ENCODE data around the gene AKNA.

The AKNA gene

GRCh38 chr9:114359801-114360200 lies 28.0 kb downstream of the AKNA start:
- TF ChIP-seq SIN3A (IDR thresholded peaks at IDR 0.05; ENCODE audit: borderline replicate concordance, insufficient read depth, low read length) (no peak), FOXP2 (optimal IDR thresholded peaks at IDR 0.05; ENCODE audit: borderline replicate concordance, extremely low read depth, extremely low read length, insufficient read depth) (no peak), REST (IDR thresholded peaks at IDR 0.05; ENCODE audit: insufficient read depth in 1 of 2, low read depth in 2 of 2, low read length in 2 of 2) (no peak), TAF1 (IDR thresholded peaks at IDR 0.05; ENCODE audit: borderline replicate concordance, insufficient read depth, low read length) (no peak), POLR2AphosphoS5 (IDR thresholded peaks at IDR 0.05; ENCODE audit: low read depth, low read length) (no peak)

DNA sequence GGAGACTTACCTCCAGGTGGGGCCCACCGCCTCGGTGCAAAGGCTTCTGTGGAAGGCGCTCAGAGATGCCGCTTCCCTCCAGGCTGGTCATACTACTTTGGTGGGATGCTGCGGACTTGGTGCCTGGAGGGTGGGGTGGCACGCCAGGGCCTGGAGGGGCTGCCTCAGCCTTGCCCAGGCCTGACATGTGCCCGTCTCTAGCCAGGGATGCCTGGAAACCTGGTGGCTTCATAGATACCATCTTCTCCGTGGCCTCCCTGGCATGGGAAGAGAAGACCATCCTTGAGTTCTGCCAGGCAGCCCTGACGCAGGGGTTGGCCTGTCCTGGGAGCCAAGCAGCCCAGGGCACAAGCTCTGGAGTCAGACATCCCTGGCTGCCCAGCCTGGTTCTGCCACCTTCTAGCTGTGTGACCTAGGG lies 29.9 kb downstream of the AKNA start:
- no peak for TF ChIP-seq FOXP2 (optimal IDR thresholded peaks at IDR 0.05; ENCODE audit: borderline replicate concordance, extremely low read depth, extremely low read length, insufficient read depth)
- no peak for TF ChIP-seq POLR2AphosphoS5 (IDR thresholded peaks at IDR 0.05; ENCODE audit: low read depth, low read length)
- no peak for TF ChIP-seq SIN3A (IDR thresholded peaks at IDR 0.05; ENCODE audit: borderline replicate concordance, insufficient read depth, low read length)
- no peak for TF ChIP-seq REST (IDR thresholded peaks at IDR 0.05; ENCODE audit: insufficient read depth in 1 of 2, low read depth in 2 of 2, low read length in 2 of 2)
- no peak for TF ChIP-seq TAF1 (IDR thresholded peaks at IDR 0.05; ENCODE audit: borderline replicate concordance, insufficient read depth, low read length)

GRCh38 chr9:114357360-114357759 lies 30.4 kb downstream of the AKNA start:
- TF ChIP-seq REST (IDR thresholded peaks at IDR 0.05; ENCODE audit: insufficient read depth in 1 of 2, low read depth in 2 of 2, low read length in 2 of 2) (no peak), SIN3A (IDR thresholded peaks at IDR 0.05; ENCODE audit: borderline replicate concordance, insufficient read depth, low read length) (no peak), FOXP2 (optimal IDR thresholded peaks at IDR 0.05; ENCODE audit: borderline replicate concordance, extremely low read depth, extremely low read length, insufficient read depth) (no peak), POLR2AphosphoS5 (IDR thresholded peaks at IDR 0.05; ENCODE audit: low read depth, low read length) (no peak), TAF1 (IDR thresholded peaks at IDR 0.05; ENCODE audit: borderline replicate concordance, insufficient read depth, low read length) (no peak)

- TF ChIP-seq POLR2AphosphoS5 (IDR thresholded peaks at IDR 0.05; ENCODE audit: low read depth, low read length): no peak
- no peak for TF ChIP-seq SIN3A (IDR thresholded peaks at IDR 0.05; ENCODE audit: borderline replicate concordance, insufficient read depth, low read length)
- no peak for TF ChIP-seq TAF1 (IDR thresholded peaks at IDR 0.05; ENCODE audit: borderline replicate concordance, insufficient read depth, low read length)
- no peak for TF ChIP-seq FOXP2 (optimal IDR thresholded peaks at IDR 0.05; ENCODE audit: borderline replicate concordance, extremely low read depth, extremely low read length, insufficient read depth)
- no peak for TF ChIP-seq REST (IDR thresholded peaks at IDR 0.05; ENCODE audit: insufficient read depth in 1 of 2, low read depth in 2 of 2, low read length in 2 of 2)
Measured at GRCh38 chr9:114356792-114357191, 31.0 kb downstream of the AKNA start.

GRCh38 chr9:114355821-114356220 lies 32.0 kb downstream of the AKNA start:
- TF ChIP-seq SIN3A (IDR thresholded peaks at IDR 0.05; ENCODE audit: borderline replicate concordance, insufficient read depth, low read length) (no peak), TAF1 (IDR thresholded peaks at IDR 0.05; ENCODE audit: borderline replicate concordance, insufficient read depth, low read length) (no peak), POLR2AphosphoS5 (IDR thresholded peaks at IDR 0.05; ENCODE audit: low read depth, low read length) (no peak), FOXP2 (optimal IDR thresholded peaks at IDR 0.05; ENCODE audit: borderline replicate concordance, extremely low read depth, extremely low read length, insufficient read depth) (no peak), REST (IDR thresholded peaks at IDR 0.05; ENCODE audit: insufficient read depth in 1 of 2, low read depth in 2 of 2, low read length in 2 of 2) (no peak)

Data from PFSK-1 (cell line).